VCaP (cell line): Measurements from ENCODE around the gene UGT3A2.

Source experiments
- H3K27ac ChIP-seq: fragments of 450-650 bp; 2 replicates; pipeline ENCODE4 v1.5.1; 2017
- TF ChIP-seq, protein P1 (sequence below): fragments of 450-650 bp; conservative IDR thresholded peaks from 2 replicates; pipeline ENCODE4 v1.5.1; 2017; ENCODE audit warnings: mild to moderate bottlenecking, moderate library complexity

Gene UGT3A2

DNA sequence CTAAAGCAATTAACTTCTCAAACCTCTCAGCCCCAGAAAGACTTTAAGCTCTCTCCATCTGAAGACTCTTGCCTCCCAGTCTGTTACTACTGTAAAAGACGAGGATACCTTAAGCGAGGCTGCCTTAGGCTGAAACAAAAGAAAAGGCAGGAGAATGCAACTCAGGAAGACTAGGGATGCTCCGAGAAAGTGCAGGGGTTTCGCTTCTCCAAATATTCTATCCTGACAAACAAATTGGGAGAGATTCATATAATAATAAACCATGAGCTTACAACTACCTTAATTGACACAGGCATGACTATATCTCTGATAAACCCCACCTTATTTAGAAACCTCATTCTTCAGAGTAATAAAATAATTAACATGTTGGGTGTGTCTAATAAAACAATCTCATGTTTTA, 70.6 kb downstream of the UGT3A2 start:
- no peak overlapping the region for H3K27ac ChIP-seq

GRCh38 chr5:35990941-35991611, 75.6 kb downstream of the UGT3A2 start, which contains the start of gene UGT3A1:
UGT3A1 (minus strand) TSS chr5:35991390; CDS start chr5:35991240, 150 bp downstream.
- TF ChIP-seq, protein P1, sequence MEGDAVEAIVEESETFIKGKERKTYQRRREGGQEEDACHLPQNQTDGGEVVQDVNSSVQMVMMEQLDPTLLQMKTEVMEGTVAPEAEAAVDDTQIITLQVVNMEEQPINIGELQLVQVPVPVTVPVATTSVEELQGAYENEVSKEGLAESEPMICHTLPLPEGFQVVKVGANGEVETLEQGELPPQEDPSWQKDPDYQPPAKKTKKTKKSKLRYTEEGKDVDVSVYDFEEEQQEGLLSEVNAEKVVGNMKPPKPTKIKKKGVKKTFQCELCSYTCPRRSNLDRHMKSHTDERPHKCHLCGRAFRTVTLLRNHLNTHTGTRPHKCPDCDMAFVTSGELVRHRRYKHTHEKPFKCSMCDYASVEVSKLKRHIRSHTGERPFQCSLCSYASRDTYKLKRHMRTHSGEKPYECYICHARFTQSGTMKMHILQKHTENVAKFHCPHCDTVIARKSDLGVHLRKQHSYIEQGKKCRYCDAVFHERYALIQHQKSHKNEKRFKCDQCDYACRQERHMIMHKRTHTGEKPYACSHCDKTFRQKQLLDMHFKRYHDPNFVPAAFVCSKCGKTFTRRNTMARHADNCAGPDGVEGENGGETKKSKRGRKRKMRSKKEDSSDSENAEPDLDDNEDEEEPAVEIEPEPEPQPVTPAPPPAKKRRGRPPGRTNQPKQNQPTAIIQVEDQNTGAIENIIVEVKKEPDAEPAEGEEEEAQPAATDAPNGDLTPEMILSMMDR = no peak
- H3K27ac ChIP-seq = no peak within 1 kb of the TSS

More for the DNA sequence above, 70.6 kb downstream of the UGT3A2 start:
- TF ChIP-seq, protein P1 = no peak

DNA sequence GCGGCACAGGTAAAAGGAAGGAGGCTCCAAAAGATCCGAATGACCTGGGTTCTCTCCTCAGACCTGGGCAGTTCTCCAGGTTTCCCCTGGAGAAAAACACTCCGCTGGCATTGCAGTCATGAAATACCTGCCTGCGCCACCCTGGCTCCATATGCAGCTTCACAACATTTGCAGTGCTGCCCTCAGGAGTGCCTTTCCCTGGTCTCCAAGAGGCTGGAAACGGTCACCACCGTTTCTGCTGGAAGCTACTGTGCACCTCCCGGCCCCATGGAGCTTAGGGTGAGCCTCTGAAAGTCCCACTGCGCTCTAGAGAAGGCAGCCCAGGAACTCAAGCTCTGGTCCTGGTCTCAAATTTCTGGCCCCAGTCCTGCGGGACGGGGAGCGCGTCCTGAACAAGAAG, 76.2 kb downstream of the UGT3A2 start:
- H3K27ac ChIP-seq = no peak overlapping the region
- TF ChIP-seq, protein P1 = no peak

DNA sequence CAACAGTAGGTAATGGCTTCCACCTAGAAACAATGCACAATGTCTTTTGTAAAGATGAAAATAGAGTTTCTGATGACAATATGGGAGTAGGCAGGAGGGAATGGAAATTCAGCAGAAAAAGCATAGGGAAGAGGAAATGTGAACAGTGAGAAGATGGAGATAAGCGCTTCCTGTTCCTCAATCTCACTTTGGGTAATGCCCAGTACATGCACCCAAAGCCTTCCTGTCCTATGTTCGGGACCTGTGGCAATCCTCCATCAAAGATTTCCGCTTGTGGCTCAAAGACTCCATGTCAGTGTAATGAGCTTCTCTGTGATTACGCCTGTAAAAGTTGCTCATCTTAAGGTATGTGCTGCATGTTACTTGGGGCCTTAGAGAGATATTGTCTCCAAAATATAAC, 78.2 kb downstream of the UGT3A2 start:
- TF ChIP-seq, protein P1 = no peak
- no peak overlapping the region for H3K27ac ChIP-seq

DNA sequence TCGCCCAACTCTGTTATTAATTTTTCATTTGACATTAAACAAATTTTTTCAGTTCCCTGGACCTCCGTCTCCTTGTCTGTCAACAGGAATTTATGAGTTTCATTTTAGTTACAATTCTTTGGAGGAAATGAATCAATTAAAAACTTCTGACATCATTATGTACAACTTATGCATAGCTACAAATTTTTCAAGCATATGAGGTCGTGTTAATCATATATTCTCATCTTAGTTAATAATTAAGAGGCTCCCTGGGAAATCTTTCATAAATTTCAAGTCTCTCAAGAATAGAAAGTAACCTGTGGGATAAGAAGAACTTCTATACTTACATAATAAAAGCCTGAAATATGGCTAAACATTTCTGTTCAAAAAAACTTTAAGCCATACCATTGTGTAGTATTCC, 78.9 kb downstream of the UGT3A2 start:
- TF ChIP-seq, protein P1 = no peak
- no peak overlapping the region for H3K27ac ChIP-seq
